SH-SY5Y (cell line): ENCODE results near the gene LYZL6.

Source experiments
- GATA2 ChIP-seq: IDR thresholded peaks from 2 replicates; pipeline ENCODE4 v1.6.1; 2011; ENCODE audit warnings: mild to moderate bottlenecking, low read depth, low read length
- GATA3 ChIP-seq: IDR thresholded peaks from 2 replicates; pipeline ENCODE4 v1.6.1; 2011; ENCODE audit warnings: low read depth, mild to moderate bottlenecking, low read length, moderate library complexity

DNA sequence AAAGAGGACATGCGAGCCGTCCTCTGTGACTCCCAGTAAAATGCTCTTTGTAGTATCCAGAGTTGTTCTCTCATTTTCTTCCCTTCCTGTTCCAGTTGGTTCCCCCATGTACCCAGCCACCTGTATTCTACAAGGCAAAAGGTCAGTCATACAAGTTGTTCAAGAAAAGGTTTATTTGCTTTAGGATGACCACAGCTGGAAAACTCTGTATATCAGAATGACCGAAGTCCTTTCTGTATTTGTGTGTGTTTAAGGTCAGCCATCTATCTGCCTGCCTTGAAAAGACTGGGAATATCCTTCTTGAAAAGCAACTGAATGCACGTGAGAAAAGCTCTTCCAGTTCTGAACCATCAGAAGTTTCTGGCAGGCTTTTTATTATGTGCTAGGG is 29.4 kb upstream of the LYZL6 start:
- TF ChIP-seq GATA3 (no peak), GATA2 (no peak)
